D721Med (cell line): ENCODE measurements around the gene EXOC4.
A peak's percentile ranks its signal among the peaks of the same experiment; 100 is the strongest.

Experiments used
- DNase-seq: peaks from one replicate; pipeline ENCODE4 v3.0.0; 2011; ENCODE audit warnings: low spot score; ENCODE audit not compliant: insufficient read length
- FAIRE-seq: peaks from 2 replicates; lab custom pipeline; 2011; peaks lifted over from hg19 to GRCh38; lab: Jason Lieb, UNC
- CTCF ChIP-seq: IDR thresholded peaks from 2 replicates; pipeline ENCODE4 v1.5.1; 2012; ENCODE audit warnings: mild to moderate bottlenecking, control low read depth; ENCODE audit not compliant: insufficient read depth; ENCODE audit errors: missing control alignments

EXOC4 gene

GRCh38 chr7:133850497-133851280 lies 597.8 kb downstream of the EXOC4 start:
- no peak for FAIRE-seq
- no peak for TF ChIP-seq CTCF
- DNase-seq = no peak

GRCh38 chr7:133851411-133851810 lies 598.5 kb downstream of the EXOC4 start:
- DNase-seq (no peak), FAIRE-seq (no peak)

GRCh38 chr7:133853706-133854276 lies 600.9 kb downstream of the EXOC4 start:
- FAIRE-seq (no peak), DNase-seq (no peak)
- peak; percentile 45 for TF ChIP-seq CTCF

More at GRCh38 chr7:133851411-133851810, 598.5 kb downstream of the EXOC4 start:
- no peak for TF ChIP-seq CTCF

- no peak for FAIRE-seq
- peak; percentile 47 for TF ChIP-seq CTCF
- no peak for DNase-seq
These were observed 601.9 kb downstream of the EXOC4 start for GRCh38 chr7:133854739-133855138.

GRCh38 chr7:133857376-133858119 lies 604.7 kb downstream of the EXOC4 start:
- no peak for FAIRE-seq
- TF ChIP-seq CTCF = no peak

GRCh38 chr7:133858311-133858710 lies 605.4 kb downstream of the EXOC4 start:
- TF ChIP-seq CTCF = no peak
- FAIRE-seq (no peak), DNase-seq (no peak)

More at GRCh38 chr7:133857376-133858119, 604.7 kb downstream of the EXOC4 start:
- no peak for DNase-seq

- FAIRE-seq = no peak
- no peak for DNase-seq
- TF ChIP-seq CTCF = no peak
These were observed 606.4 kb downstream of the EXOC4 start for GRCh38 chr7:133859231-133859630.
